ENCODE results near the gene CIAPIN1.

DNA sequence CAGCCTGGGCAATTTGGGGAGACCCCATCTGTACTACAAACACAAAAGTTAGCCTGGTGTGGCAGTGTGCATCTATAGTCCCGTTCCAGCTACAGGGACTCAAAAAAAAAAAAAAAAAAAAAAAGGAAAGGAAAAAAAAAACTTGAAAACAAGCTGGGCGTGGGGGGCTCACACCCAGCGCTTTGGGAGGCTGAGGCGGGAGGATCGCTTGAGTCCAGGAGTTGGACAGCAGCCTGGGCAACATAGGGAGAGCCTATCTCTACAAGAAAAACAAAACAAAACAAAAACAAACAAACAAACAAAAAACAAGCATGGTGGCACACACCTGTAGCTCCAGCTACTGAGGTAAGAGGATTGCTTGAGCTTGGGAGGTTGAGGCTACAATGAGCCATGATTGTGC is 55.5 kb downstream of the CIAPIN1 start:
- TF ChIP-seq, protein P1, sequence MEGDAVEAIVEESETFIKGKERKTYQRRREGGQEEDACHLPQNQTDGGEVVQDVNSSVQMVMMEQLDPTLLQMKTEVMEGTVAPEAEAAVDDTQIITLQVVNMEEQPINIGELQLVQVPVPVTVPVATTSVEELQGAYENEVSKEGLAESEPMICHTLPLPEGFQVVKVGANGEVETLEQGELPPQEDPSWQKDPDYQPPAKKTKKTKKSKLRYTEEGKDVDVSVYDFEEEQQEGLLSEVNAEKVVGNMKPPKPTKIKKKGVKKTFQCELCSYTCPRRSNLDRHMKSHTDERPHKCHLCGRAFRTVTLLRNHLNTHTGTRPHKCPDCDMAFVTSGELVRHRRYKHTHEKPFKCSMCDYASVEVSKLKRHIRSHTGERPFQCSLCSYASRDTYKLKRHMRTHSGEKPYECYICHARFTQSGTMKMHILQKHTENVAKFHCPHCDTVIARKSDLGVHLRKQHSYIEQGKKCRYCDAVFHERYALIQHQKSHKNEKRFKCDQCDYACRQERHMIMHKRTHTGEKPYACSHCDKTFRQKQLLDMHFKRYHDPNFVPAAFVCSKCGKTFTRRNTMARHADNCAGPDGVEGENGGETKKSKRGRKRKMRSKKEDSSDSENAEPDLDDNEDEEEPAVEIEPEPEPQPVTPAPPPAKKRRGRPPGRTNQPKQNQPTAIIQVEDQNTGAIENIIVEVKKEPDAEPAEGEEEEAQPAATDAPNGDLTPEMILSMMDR (IDR thresholded peaks at IDR 0.05): no peak
- no peak for TF ChIP-seq POLR2AphosphoS5 (IDR thresholded peaks at IDR 0.05; ENCODE audit: low read depth, low read length)
- no peak for TF ChIP-seq ELF1 (IDR thresholded peaks at IDR 0.05)
- TF ChIP-seq, protein P2, sequence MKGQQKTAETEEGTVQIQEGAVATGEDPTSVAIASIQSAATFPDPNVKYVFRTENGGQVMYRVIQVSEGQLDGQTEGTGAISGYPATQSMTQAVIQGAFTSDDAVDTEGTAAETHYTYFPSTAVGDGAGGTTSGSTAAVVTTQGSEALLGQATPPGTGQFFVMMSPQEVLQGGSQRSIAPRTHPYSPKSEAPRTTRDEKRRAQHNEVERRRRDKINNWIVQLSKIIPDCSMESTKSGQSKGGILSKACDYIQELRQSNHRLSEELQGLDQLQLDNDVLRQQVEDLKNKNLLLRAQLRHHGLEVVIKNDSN (IDR thresholded peaks at IDR 0.05; ENCODE audit: borderline replicate concordance, low read depth): no peak
- TF ChIP-seq, protein P3, sequence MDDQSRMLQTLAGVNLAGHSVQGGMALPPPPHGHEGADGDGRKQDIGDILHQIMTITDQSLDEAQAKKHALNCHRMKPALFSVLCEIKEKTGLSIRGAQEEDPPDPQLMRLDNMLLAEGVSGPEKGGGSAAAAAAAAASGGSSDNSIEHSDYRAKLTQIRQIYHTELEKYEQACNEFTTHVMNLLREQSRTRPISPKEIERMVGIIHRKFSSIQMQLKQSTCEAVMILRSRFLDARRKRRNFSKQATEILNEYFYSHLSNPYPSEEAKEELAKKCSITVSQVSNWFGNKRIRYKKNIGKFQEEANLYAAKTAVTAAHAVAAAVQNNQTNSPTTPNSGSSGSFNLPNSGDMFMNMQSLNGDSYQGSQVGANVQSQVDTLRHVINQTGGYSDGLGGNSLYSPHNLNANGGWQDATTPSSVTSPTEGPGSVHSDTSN (IDR thresholded peaks at IDR 0.05): no peak
- TF ChIP-seq SIN3A (IDR thresholded peaks at IDR 0.05; ENCODE audit: borderline replicate concordance, low read depth, low read length): no peak
- no peak for TF ChIP-seq EZH2phosphoT487 (IDR thresholded peaks at IDR 0.05; ENCODE audit: borderline replicate concordance, low read depth)
- TF ChIP-seq YY1 (IDR thresholded peaks at IDR 0.05; ENCODE audit: low read depth): no peak
- TF ChIP-seq TEAD4 (IDR thresholded peaks at IDR 0.05; ENCODE audit: borderline replicate concordance, insufficient read depth): no peak
- TF ChIP-seq TCF12 (IDR thresholded peaks at IDR 0.05): no peak
- TF ChIP-seq, protein P4, sequence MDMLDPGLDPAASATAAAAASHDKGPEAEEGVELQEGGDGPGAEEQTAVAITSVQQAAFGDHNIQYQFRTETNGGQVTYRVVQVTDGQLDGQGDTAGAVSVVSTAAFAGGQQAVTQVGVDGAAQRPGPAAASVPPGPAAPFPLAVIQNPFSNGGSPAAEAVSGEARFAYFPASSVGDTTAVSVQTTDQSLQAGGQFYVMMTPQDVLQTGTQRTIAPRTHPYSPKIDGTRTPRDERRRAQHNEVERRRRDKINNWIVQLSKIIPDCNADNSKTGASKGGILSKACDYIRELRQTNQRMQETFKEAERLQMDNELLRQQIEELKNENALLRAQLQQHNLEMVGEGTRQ (IDR thresholded peaks at IDR 0.05; ENCODE audit: borderline replicate concordance, low read depth, low read length): no peak
- no peak for TF ChIP-seq RXRA (IDR thresholded peaks at IDR 0.05; ENCODE audit: borderline replicate concordance, low read depth)
- TF ChIP-seq RCOR1 (IDR thresholded peaks at IDR 0.05; ENCODE audit: low read length): no peak
- TF ChIP-seq GABPA (IDR thresholded peaks at IDR 0.05; ENCODE audit: low read depth): no peak
